Rectal smooth muscle tissue (tissue), 1 donor: ENCODE measurements around the gene CD164.

Experiments
- H3K27ac ChIP-seq: one replicate; pipeline ENCODE4 v1.7.0; 2013; ENCODE audit warnings: low read depth, low read length, inconsistent platforms
- H3K27me3 ChIP-seq: one replicate; pipeline ENCODE4 v1.7.0; 2013; ENCODE audit warnings: low read length; ENCODE audit not compliant: control insufficient read depth, insufficient read depth
- H3K36me3 ChIP-seq: one replicate; pipeline ENCODE4 v1.7.0; 2013; ENCODE audit warnings: low read length; ENCODE audit not compliant: control insufficient read depth, insufficient read depth
- H3K4me1 ChIP-seq: one replicate; pipeline ENCODE4 v1.7.0; 2013; ENCODE audit warnings: low read length; ENCODE audit not compliant: control insufficient read depth, insufficient read depth
- H3K4me3 ChIP-seq: one replicate; pipeline ENCODE4 v1.7.0; 2013; ENCODE audit warnings: low read length
- H3K9ac ChIP-seq: one replicate; pipeline ENCODE4 v1.7.0; 2013; ENCODE audit warnings: low read length

The CD164 gene

DNA sequence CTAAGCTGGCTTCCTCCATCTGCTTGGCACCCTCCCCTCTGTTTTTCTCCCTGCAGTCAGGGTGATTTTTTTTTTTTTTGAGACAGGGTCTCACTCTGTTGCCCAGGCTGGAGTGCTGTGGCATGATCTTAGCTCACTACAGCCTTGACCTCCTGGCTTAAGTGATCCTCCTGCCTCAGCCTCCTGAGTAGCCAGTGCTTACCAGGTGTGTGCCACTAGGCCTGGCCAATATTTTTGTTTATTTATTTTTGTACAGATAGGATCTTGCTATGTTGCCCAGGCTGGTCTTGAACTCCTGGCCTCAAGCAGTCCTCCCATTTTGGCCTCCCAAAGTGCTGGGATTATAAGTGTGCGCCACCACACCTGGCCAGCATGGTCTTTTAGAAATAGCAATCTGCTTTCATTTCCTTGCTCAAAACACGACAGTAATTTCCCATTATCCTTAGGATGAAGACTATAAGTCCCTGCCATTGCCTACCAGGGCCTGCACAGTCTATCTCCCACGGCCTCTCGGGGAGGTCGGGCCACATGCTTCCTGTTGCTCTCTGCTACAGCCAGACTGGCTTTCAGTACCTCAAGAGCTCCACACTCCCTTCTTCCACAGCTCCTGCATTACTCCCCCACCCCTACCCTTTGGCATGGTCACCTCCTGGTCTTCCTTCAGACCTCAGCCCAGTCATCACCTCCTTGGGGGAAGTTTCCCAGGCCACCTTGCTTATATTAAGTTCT, 11.1 kb upstream of the CD164 start:
- Histone ChIP-seq H3K4me1 (no peaks in the 10 kb centered on the region), H3K4me3 (no peak overlapping the region), H3K27ac (no peak overlapping the region), H3K36me3 (no peaks in the 10 kb centered on the region), H3K9ac (no peak overlapping the region), H3K27me3 (no peaks in the 10 kb centered on the region)

DNA sequence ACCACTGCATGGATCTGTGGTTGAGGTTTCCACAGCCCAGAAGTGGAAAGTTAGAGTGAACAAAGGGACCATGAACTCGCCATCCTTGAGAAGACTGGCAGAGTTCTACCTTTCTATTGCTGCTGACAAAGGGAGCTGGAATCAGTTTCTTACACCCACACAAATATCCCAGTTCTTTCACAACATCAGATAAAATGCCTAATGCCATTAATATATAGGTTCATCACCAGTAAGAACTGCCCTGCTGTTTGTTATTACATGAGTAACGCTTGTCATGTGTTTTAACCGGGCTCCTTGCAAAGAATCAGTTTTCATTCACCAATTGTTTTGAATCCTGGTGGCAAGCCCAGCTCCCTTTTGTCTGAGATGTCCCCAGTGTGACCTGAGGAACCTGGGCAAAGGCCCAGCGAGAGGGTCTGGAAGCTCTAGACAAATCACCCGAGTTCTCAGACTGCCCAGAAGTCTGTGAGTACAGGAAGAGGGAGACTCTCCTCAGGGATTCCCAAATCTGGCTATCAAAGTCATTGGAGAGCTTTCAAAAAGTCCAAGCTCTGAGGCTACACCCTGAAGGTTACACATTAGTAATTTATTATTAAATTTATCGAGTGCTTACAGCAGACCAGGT, 7.5 kb upstream of the CD164 start:
- Histone ChIP-seq H3K4me3 (no peak overlapping the region), H3K27ac (no peak overlapping the region), H3K9ac (no peak overlapping the region), H3K27me3 (no peaks in the 10 kb centered on the region), H3K4me1 (no peaks in the 10 kb centered on the region), H3K36me3 (no peaks in the 10 kb centered on the region)

DNA sequence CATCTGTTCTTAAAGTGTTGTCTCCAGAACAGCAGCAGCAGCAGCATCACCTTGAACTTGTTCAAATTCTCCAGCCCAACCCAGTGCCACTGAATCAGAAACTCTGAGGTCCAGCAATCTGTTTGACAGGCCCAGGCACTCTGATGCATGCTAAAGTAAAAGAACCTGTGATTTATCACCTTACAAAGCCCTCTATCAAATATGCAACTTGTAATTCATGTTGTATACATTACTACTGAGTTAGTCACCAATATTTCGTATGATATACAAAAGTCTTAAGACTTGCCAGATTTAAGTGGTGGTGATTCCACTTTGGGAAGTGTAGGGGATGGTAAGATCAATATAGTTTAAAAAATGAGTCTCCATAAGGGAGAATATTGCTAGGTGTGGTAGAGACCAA, 6.0 kb upstream of the CD164 start:
- H3K27me3 ChIP-seq: no peaks in the 10 kb centered on the region
- H3K27ac ChIP-seq: no peak overlapping the region
- H3K4me1 ChIP-seq: peaks cover 9% of the 10 kb centered on the region
- H3K9ac ChIP-seq: no peak overlapping the region
- H3K4me3 ChIP-seq: no peak overlapping the region
- H3K36me3 ChIP-seq: no peaks in the 10 kb centered on the region

DNA sequence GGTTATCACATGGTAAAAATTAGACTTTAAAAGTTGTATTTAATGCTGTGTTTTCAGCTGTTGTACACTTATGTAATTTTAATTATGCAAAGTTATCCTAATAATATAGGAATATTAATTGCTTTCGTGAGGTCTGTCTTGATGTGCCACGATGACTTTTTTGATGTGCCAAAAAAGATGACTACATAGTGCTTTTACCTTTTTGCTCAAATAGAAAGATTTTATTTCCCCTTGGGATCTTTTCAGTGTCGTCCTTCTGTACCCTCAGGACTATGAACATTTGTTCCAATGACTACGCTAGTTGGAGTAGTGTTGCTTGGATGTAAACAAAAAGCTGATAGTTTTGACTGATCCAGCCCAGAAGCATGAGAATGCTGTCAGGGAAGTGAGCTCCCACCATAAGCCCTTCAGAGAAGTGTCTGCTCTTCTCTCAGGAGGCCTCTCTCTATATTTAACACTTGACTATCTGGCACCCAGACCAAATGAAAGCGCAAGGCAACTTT, 1.2 kb upstream of the CD164 start:
- peaks cover 16% of the 10 kb centered on the region for H3K4me1 ChIP-seq
- no peaks in the 10 kb centered on the region for H3K27me3 ChIP-seq
- peaks cover 5% of the 10 kb centered on the region for H3K36me3 ChIP-seq
- peak overlapping the region; percentile 99 for H3K4me3 ChIP-seq
- peak overlapping the region; percentile 100 for H3K27ac ChIP-seq
- peak overlapping the region; percentile 45 for H3K9ac ChIP-seq

DNA sequence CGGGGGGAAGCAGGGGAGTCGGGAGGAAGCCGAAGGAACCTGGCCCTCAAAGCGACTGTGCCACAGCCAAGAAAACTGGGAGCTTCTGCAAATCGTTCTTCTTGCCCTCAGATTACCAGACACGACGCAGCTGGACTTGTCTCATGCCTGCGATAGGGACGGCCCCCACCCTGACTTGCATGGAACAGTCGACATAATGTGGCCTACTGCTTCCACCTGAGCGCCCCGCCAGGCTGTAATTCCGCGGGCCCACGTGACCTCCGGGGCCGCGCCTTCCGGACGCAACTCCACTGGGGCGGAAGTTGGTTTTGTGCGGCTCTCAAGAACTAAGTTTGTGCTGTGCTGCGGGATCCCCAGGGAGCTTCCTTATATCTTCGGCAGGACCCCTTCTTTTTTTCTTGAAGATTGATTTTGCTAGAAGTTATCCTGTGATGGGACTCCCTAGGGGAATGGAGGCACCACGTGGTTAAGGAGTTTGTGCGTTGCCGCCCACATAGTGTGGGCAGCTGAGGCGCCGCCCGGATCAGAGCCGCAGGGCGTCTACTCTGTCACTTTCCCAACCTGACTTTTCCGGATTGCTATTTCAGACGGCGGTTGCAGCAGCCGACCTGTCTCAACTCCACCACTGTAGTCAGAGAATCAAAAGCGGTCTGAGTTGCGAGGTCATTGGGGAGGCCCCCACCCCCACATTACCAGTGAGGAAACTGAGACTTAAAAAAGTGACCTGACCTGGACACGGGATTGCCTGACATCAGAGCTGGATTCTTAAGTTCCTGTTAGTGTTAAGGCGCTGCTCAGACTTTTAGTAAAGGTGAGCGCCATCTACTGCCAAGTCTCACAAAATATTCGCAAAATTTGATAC, 540 bp upstream of the CD164 start:
- peak overlapping the region; percentile 100 for H3K27ac ChIP-seq
- peaks cover 16% of the 10 kb centered on the region for H3K4me1 ChIP-seq
- peak overlapping the region; percentile 100 for H3K9ac ChIP-seq

DNA sequence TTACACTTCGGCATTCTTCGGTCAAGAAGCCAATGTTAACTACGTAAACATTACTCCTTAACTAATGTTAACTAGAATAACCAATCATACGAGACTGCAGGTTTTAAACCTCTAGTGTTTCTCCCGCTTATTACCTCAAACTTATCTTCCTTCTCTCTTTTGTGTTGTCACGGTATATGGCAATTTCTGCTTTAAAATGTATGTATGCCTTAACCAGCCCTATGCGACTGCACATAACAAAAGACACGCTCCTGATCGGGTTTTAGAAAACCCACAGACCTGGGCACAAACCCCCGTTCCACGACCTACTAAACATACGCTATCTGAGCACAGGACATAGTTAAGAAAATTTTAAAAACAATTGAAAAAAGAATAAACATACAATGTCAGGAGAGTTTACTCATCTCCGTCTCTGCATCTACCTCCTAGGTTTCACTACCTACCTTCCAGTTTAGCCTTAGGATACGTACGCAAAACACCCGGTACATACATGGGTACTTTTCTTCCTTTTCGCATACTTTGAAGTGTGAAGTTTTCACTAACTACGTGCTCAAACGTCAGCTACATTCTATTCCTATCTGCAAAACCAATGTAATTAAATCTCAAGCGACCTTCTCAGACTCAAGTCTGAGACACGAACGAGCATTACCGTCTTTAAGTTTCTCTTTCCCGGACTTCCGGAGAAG, 1.1 kb downstream of the CD164 start:
- Histone ChIP-seq H3K9ac (peak overlapping the region; percentile 100), H3K27ac (peak overlapping the region; percentile 100), H3K36me3 (peaks cover 8% of the 10 kb centered on the region), H3K27me3 (no peaks in the 10 kb centered on the region), H3K4me1 (peaks cover 16% of the 10 kb centered on the region), H3K4me3 (peak overlapping the region; percentile 99)

More for the DNA sequence above, 540 bp upstream of the CD164 start:
- H3K36me3 ChIP-seq: peaks cover 5% of the 10 kb centered on the region
- H3K27me3 ChIP-seq: no peaks in the 10 kb centered on the region
- peak overlapping the region; percentile 99 for H3K4me3 ChIP-seq

DNA sequence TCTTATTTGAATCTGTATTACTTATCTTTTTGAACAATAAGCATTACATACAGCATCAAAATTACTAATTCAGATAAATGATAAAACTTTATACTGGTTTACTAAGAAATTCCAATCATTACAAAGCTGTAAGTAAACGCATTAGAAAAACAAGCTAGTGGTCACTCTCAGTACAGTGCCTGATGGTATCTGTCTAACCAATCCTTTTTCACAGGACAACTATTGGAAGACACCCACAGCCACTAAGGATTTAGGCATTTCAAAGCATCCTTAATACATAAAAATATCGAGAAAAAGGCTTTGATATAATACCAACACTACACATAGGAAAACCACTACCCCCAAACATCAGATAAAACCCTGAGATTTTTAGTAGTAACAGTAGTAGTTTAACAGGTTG, 2.6 kb downstream of the CD164 start:
- Histone ChIP-seq H3K9ac (no peak overlapping the region), H3K27me3 (no peaks in the 10 kb centered on the region), H3K4me3 (peak overlapping the region; percentile 99), H3K36me3 (peaks cover 16% of the 10 kb centered on the region), H3K4me1 (peaks cover 16% of the 10 kb centered on the region), H3K27ac (no peak overlapping the region)

DNA sequence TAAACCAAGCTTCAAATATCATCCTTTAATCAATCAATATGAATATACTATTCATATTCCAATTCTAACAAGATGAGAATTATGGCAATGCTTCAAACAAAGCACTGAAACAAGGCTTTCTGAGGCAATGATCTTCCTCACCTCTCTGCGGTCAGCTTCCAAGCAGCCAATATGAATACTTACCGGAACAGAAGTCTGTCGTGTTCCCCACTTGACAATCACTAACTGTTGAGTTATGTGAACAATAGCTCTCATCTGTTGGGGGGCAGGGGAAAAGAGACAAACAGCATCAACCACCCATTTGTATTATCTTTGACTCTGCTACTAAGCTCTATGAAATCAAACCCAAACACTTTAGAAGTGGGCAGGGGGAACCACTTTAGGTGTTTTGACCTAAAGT, 4.5 kb downstream of the CD164 start:
- Histone ChIP-seq H3K36me3 (peaks cover 29% of the 10 kb centered on the region), H3K27ac (no peak overlapping the region), H3K27me3 (no peaks in the 10 kb centered on the region), H3K4me1 (peaks cover 4% of the 10 kb centered on the region), H3K9ac (no peak overlapping the region), H3K4me3 (no peak overlapping the region)

DNA sequence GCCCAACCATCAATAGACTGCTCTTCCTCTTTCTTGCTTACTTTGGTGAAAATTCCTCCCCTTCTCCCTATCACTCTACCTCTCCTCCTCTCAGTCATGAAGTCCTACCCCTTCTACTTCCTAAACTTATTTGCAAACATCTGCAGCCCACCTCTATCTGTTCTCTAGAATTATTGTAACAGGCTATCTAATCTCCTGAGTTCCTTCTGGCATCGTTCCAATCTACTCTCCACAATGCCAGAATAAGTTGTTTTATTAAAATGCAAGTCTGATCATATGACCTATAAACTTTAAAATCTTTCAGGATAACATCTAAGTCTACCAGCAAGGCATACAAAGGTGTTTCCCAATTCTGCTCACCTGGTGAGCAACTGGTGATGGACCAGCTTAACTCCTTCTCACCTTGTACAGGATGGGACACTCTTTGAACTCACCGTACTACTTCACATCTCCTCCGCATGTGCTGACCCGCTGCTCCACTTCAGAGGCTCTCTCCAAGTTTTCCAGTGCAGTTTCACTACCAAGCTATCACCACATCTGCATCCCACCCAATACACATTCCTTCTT, 7.9 kb downstream of the CD164 start:
- no peak overlapping the region for H3K9ac ChIP-seq
- peaks cover 29% of the 10 kb centered on the region for H3K36me3 ChIP-seq
- no peak overlapping the region for H3K4me3 ChIP-seq
- H3K27me3 ChIP-seq: no peaks in the 10 kb centered on the region
- no peak overlapping the region for H3K27ac ChIP-seq
- no peaks in the 10 kb centered on the region for H3K4me1 ChIP-seq

DNA sequence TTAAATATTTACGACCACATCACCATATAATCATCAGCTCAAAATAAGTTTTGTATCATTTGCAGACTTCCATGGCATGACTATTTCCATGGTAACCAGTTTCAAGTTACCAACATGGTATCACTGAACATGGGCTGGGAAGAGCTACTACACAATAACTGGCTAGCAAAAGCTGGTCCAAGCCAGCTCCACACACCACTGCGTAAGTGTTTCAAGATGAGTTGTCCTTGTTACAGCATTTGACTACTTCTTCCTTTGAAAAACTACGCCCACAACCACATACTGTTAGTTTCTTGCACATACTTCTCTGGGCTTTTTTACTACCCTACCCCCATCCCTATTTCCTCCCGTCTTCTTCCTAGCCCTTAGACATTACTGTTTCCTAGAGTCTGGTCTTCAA, 8.5 kb downstream of the CD164 start:
- H3K27ac ChIP-seq: no peak overlapping the region
- H3K36me3 ChIP-seq: peaks cover 27% of the 10 kb centered on the region
- H3K9ac ChIP-seq: no peak overlapping the region

DNA sequence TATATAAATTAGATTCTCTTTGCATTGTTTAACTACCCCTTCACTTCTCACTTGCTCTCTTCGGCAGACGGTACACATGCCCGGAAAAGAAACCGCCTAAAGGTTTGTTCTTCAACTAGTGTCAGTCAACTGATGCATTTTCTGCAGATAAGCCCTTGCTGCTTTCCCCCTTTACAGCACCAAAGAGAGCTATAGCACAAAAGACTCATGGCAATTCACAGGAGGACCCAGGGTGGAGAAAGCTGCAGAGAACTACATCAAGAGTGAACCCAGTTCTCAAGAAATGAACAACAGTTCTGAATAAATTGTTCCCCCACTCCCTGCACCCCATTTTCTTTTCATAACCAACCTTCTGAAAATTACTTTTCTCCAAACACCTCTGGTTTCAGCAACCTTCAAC, 8.9 kb downstream of the CD164 start:
- Histone ChIP-seq H3K9ac (no peak overlapping the region), H3K36me3 (peaks cover 27% of the 10 kb centered on the region), H3K27ac (no peak overlapping the region), H3K4me3 (no peak overlapping the region), H3K4me1 (no peaks in the 10 kb centered on the region), H3K27me3 (no peaks in the 10 kb centered on the region)

More for the DNA sequence above, 8.5 kb downstream of the CD164 start:
- Histone ChIP-seq H3K4me1 (no peaks in the 10 kb centered on the region), H3K27me3 (no peaks in the 10 kb centered on the region), H3K4me3 (no peak overlapping the region)
